B cell (primary cell): ENCODE measurements around the gene C4A. TPM values are rescaled to one million over a fixed set of nuclear protein-coding genes. Genes with fewer than 3 reads are reported as not detected.
"Not testable (repeated sequence)": the region's sequence is repeated elsewhere in the genome, so short reads cannot be mapped to it uniquely, and the experiment has no call there.

Experiments used
- ATAC-seq: fragments of 200-7000 bp; cut with Tn5 transposase; one replicate; pipeline ENCODE4 v1.10.0; 2021; ENCODE audit warnings: low read depth, mild to moderate bottlenecking, moderate number of reproducible peaks, moderate library complexity
- CTCF ChIA-PET: fragments of 350-600 bp; sonication (Branson Sonifier 250); formaldehyde crosslinking; loops from one replicate; lab custom pipeline; 2021; ENCODE audit warnings: antibody characterized with exemption, inconsistent platforms; lab: Charles Lee
- POLR2A ChIA-PET: fragments of 350-600 bp; sonication (Branson Sonifier 250); formaldehyde crosslinking; loops from one replicate; lab custom pipeline; 2021; ENCODE audit warnings: antibody characterized with exemption; lab: Charles Lee
- DNase-seq: peaks from one replicate; pipeline ENCODE4 v3.0.0; 2013
- H2AFZ ChIP-seq: 2 replicates; pipeline ENCODE4 v1.6.1; 2012; ENCODE audit warnings: mild to moderate bottlenecking, low read depth, low read length; ENCODE audit not compliant: insufficient read depth, poor library complexity, severe bottlenecking
- H3K27ac ChIP-seq, 2 donors: 1 replicate in 1 of 2; 2 replicates in 1 of 2; pipeline ENCODE4 v1.5.1; 2012 to 2013; ENCODE audit warnings: low read length in 2 of 2, mild to moderate bottlenecking in 2 of 2, moderate library complexity in 1 of 2
- H3K27me3 ChIP-seq, 4 experiments: fragments of 200-600 bp in 1 of 4; sonication (generic) in 1 of 4; replicated peaks in 1 of 4; 1 replicate in 2 of 4; 2 replicates in 2 of 4; pipeline versions ENCODE4 v1.6.1 to v1.7.0; 2013 to 2016; ENCODE audit warnings: low read length in 3 of 4, mild to moderate bottlenecking in 2 of 4, mixed read lengths in 1 of 4, moderate library complexity in 1 of 4; ENCODE audit not compliant: insufficient read depth in 4 of 4, control insufficient read depth in 3 of 4; ENCODE audit errors: control extremely low read depth in 1 of 4
- H3K36me3 ChIP-seq, 2 experiments: replicated peaks in 1 of 2; 1 replicate in 1 of 2; 2 replicates in 1 of 2; pipeline versions ENCODE4 v1.6.1 to v1.7.1; 2013; ENCODE audit warnings: low read length in 1 of 2; ENCODE audit not compliant: insufficient read depth in 2 of 2, control insufficient read depth in 1 of 2; ENCODE audit errors: control extremely low read depth in 1 of 2, extremely low read depth in 1 of 2
- H3K4me1 ChIP-seq, 2 donors: fragments of 200-600 bp in 1 of 2; sonication (generic) in 1 of 2; 1 replicate in 1 of 2; 2 replicates in 1 of 2; pipeline versions ENCODE4 v1.5.1 to v1.6.1; 2013 to 2017; ENCODE audit warnings: low read length in 2 of 2; ENCODE audit not compliant: control insufficient read depth in 2 of 2, insufficient read depth in 2 of 2
- H3K4me2 ChIP-seq: replicated peaks from 2 replicates; pipeline ENCODE3; 2012; ENCODE audit warnings: mild to moderate bottlenecking, low read depth, low read length; ENCODE audit not compliant: poor library complexity, severe bottlenecking
- H3K4me3 ChIP-seq, 5 experiments: fragments of 200-600 bp in 1 of 5; sonication (generic) in 1 of 5; 1 replicate in 3 of 5; 2 replicates in 2 of 5; pipeline versions ENCODE4 v1.5.1 to v1.7.0; 2011 to 2016; ENCODE audit warnings: low read length in 4 of 5, mild to moderate bottlenecking in 4 of 5, low read depth in 2 of 5, control low read depth in 1 of 5, moderate library complexity in 1 of 5; ENCODE audit not compliant: insufficient read depth in 1 of 5; ENCODE audit errors: control extremely low read depth in 1 of 5, extremely low read depth in 1 of 5
- H3K79me2 ChIP-seq: fragments of 200-600 bp; sonication (generic); one replicate; pipeline ENCODE4 v1.6.0; 2016; ENCODE audit warnings: low read length; ENCODE audit not compliant: control insufficient read depth, insufficient read depth
- H3K9ac ChIP-seq: fragments of 200-600 bp; sonication (generic); 2 replicates; pipeline ENCODE4 v1.6.1; 2017; ENCODE audit warnings: mild to moderate bottlenecking, low read length, moderate library complexity
- H3K9me3 ChIP-seq, 3 donors: one replicate each; pipeline versions ENCODE4 v1.6.1 to v1.7.1; 2013; ENCODE audit warnings: low read length in 2 of 3; ENCODE audit not compliant: control insufficient read depth in 2 of 3, insufficient read depth in 1 of 3; ENCODE audit errors: control extremely low read depth in 1 of 3
- H4K20me1 ChIP-seq: 2 replicates; pipeline ENCODE4 v1.6.0; 2012; ENCODE audit warnings: mild to moderate bottlenecking, low read length; ENCODE audit not compliant: insufficient read depth, control insufficient read depth, poor library complexity, severe bottlenecking
- H3K27ac Mint-ChIP-seq: one replicate; pipeline ENCODE4 v1.8.0; 2021; ENCODE audit warnings: mixed read lengths
- H3K27me3 Mint-ChIP-seq: one replicate; pipeline ENCODE4 v1.8.0; 2021; ENCODE audit warnings: mixed read lengths
- H3K4me1 Mint-ChIP-seq: one replicate; pipeline ENCODE4 v1.8.0; 2021; ENCODE audit warnings: mixed read lengths
- H3K4me3 Mint-ChIP-seq: one replicate; pipeline ENCODE4 v1.8.0; 2021; ENCODE audit warnings: mixed read lengths
- H3K9me3 Mint-ChIP-seq: one replicate; pipeline ENCODE4 v1.8.0; 2022; ENCODE audit warnings: mixed read lengths; ENCODE audit not compliant: insufficient read depth
- WGBS: methylation state at CpG from one replicate; pipeline ENCODE4 v1.1.5; 2013; ENCODE audit warnings: missing lambda C conversion rate; ENCODE audit not compliant: insufficient coverage; 5-methylcytosine and 5-hydroxymethylcytosine counted together
- intact Hi-C: fragments of 100-400 bp; cut with micrococcal nuclease; formaldehyde crosslinking; loops from one replicate; pipeline ENCODE4 v1.10.0; 2022
- polyA plus RNA-seq: library from polyadenylated mRNA; depleted of rRNA; stranded (reverse); fragments of >200 nt; gene quantifications from 2 replicates; pipeline ENCODE4 v1.2.3, GENCODE V29; 2012
- total RNA-seq, 2 donors: library from RNA; stranded (reverse); fragments of 120-200 nt in 1 of 2; gene quantifications; 1 replicate in 1 of 2; 2 replicates in 1 of 2; pipeline versions ENCODE4 v1.2.3 to v1.2.4, GENCODE V29; 2013 to 2022

Gene C4A
- total and polyA plus RNA-seq, 2 donors (not counting 1 experiment from before 2014, with no cell fraction given): 9.9 to 10.5 TPM

DNA sequence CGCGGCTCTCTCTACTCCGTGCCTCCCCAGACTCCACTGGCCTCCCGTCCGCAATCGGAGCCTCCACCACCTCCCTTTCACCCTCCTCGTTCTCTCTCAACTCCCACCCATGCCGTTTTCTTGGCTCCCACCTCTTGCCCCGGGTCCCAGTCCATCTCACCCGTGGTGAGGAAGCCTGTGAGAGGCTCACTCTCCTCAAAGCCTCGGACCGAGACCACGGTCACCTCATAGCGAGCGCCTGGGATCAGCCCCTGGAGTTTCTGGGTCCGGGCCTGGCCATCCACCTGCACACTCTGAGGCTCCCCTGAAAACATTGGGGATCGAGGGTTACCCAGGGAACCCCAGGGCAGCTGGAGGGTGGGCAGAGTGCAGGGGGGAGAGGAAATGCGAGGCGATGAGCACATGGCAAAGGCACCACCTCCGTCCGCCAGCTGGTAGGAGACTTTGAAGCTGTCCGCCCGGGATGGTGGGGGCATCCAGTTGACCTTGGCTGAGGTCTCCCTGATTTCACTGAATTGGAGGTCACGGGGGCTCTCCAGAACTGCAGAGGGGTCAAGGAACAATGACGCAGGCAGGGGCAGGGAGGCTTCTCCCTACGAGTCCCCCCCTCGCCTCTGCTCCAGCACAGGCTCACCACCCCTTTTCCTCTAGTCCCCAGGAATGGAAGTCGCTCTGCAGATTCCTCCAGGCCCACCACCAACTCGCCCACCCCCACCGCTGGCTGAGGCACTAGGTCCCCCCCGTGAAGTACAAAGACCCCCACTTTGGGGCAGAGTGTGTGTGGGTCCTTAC, 61.9 kb downstream of the C4A start:
- H3K9me3 Mint-ChIP-seq, POLR2A ChIA-PET, H3K4me3 ChIP-seq, H3K4me1 ChIP-seq, H3K9me3 ChIP-seq, H3K9ac ChIP-seq, ATAC-seq, H3K4me1 Mint-ChIP-seq, H3K27me3 Mint-ChIP-seq, H3K4me3 Mint-ChIP-seq, H3K4me2 ChIP-seq, H3K79me2 ChIP-seq, DNase-seq, H4K20me1 ChIP-seq, H3K27ac ChIP-seq, H3K27me3 ChIP-seq, CTCF ChIA-PET, H2AFZ ChIP-seq, H3K36me3 ChIP-seq, H3K27ac Mint-ChIP-seq: not testable (repeated sequence)
- WGBS: 82% methylated on average over 10 of the region's 31 CpGs
- intact Hi-C loops: loop anchor here (10.0 kb wide), 2 partner anchors 111 to 751 kb away; partner anchors contain the start of genes PPT2 and PRRT1

DNA sequence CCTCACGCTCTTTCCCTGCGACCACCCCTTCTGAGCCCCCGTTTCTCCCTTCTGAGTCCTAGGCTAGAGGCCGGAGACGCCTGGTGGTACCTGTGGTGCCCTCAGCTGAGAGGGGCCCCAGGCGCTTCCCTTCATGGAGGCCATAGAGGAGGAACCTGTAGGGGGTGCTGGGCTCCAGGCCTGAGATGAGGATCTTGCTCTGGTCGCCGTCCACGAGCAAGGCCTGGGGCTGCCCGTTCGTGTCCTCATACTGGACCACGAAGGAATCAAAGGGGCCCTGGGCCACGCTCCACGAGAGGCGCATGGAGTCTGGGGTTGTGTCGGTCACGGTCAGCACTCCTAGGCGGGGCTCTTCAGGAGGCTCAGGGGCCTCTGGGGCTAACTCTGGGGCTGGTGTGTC, 63.1 kb downstream of the C4A start:
- WGBS: 88% methylated on average over 6 of the region's 18 CpGs
- H3K9me3 Mint-ChIP-seq, H3K9me3 ChIP-seq, H3K79me2 ChIP-seq, ATAC-seq, H3K4me3 ChIP-seq, H3K4me1 Mint-ChIP-seq, CTCF ChIA-PET, H3K4me2 ChIP-seq, H2AFZ ChIP-seq, H3K27ac ChIP-seq, H3K4me1 ChIP-seq, H3K27me3 ChIP-seq, H3K27me3 Mint-ChIP-seq, H3K27ac Mint-ChIP-seq, H3K9ac ChIP-seq, H4K20me1 ChIP-seq, DNase-seq, H3K36me3 ChIP-seq, H3K4me3 Mint-ChIP-seq, POLR2A ChIA-PET: not testable (repeated sequence)
- intact Hi-C loops: loop anchor here (10.0 kb wide), 2 partner anchors 110 to 750 kb away; partner anchors contain the start of genes PPT2 and PRRT1
